ENCODE results near the gene RIBC2. TPM values are rescaled to one million over a fixed set of nuclear protein-coding genes. Genes with fewer than 3 reads are reported as not detected.
"Not testable (repeated sequence)": the region's sequence is repeated elsewhere in the genome, so short reads cannot be mapped to it uniquely, and the experiment has no call there.

Gene RIBC2
- total RNA-seq, 2 donors from 2014 or later, result 0.84 to 1.2 TPM

- DNase-seq, result no peak
- no peak for ATAC-seq
- intact Hi-C loops (cut with DNase I, micrococcal nuclease), result no loop called here
Observed at GRCh38 chr22:45422237-45422983, 8.9 kb downstream of the RIBC2 start.

DNA sequence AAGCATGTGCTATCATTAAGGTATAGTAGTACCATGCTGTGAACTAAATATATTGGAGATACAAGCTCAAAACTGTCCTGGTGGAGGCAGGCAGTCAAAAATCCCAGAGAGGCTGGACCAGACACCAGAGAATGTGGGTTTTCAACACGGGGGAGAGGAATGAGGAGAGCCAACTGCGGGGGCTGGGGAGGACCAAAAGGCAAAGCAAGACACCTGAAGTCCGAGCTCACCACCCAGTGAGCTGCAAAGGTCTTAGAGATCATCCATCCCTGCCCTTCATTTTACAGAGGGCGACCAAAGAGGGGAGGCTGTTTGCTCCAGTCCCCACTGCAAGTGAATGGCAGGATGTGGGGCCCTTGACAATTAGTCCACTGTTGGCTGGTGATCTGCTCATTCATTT, 10.0 kb downstream of the RIBC2 start:
- no peak for DNase-seq
- intact Hi-C loops (cut with DNase I, micrococcal nuclease), result no loop called here
- ATAC-seq, result no peak

DNA sequence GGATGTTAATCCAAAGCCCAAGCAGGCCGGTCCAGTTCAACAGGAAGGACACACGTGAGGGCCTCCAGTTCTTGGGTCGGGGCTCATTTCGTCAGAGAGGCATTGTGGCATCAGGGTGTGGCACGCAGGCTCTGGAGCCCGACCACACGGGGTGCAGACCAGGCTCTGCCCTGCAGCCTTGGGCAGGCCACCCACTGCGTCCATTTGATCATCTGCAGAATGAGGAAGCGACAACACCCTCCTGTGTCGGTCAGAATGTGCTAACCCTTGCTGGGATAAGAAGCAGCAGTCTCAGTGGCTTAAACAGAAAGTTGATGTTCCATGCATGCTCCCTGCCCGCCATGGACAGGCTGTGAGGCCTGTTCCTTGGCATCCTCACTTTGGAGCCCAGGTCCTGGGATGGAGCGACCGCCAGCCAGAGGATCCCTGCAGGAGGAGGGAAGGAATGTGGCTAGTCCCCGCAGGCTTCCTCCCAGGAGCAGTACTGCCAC, 10.8 kb downstream of the RIBC2 start:
- no peak for ATAC-seq
- DNase-seq, result no peak
- intact Hi-C loops (cut with DNase I, micrococcal nuclease), result no loop called here

- ATAC-seq (no peak), DNase-seq (no peak)
- intact Hi-C loops (cut with DNase I, micrococcal nuclease), result no loop called here
Observed at GRCh38 chr22:45425101-45425500, 11.6 kb downstream of the RIBC2 start.

DNA sequence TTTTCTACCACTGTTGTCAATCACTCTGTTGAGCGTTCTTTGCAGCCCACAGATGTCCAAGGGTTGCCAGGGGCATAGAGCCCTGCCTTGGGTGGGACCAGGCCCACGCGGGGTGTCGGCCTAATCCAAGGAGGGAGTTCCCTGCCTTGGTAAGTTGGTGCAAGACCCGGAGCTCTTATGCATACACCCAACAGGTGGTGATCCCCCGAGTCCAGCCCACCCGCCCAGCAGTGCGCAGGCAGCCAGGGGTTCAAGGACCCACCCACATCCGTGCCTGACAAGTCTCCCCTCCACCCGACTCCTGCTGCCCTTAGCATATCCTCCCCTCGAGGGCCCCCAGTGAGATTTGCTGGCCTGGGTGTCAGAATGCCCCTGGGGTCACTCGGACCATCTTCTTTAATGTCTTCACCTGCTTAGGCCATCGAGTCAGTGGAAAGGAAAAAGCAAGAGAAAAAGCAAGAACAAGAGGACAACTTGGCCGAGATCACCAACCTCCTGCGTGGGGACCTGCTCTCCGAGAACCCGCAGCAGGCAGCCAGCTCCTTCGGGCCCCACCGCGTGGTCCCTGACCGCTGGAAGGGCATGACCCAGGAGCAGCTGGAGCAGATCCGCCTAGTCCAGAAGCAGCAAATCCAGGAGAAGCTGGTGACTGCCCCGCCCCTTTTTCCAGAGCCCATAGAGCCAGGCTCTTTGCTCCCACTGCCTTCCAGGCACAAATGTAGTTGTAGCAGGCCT, 12.2 kb downstream of the RIBC2 start:
- intact Hi-C loops (cut with DNase I, micrococcal nuclease), result no loop called here
- no peak for ATAC-seq

DNA sequence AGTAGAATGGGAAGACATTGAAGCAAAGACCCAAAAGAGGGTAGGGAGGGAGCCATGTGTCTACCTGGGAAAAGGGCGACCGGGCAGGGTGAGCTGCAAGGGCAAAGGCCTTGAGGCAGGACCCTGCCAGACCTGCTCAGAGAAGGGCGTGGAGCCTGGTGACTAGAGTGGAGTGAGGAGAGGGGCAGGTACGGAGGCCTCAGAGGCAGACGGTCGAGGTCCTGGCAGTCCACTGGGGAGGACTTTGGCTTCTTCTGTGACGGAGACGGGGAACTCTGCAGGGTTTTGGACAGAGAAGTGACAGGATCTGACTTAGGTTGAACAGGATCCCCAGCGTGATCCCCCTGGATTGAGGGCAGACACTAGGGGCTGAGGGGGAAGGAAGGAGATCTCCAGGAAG, 12.9 kb downstream of the RIBC2 start:
- no peak for DNase-seq
- ATAC-seq, result no peak
- intact Hi-C loops (cut with DNase I, micrococcal nuclease), result no loop called here

More for the DNA sequence above, 12.2 kb downstream of the RIBC2 start:
- no peak for DNase-seq

DNA sequence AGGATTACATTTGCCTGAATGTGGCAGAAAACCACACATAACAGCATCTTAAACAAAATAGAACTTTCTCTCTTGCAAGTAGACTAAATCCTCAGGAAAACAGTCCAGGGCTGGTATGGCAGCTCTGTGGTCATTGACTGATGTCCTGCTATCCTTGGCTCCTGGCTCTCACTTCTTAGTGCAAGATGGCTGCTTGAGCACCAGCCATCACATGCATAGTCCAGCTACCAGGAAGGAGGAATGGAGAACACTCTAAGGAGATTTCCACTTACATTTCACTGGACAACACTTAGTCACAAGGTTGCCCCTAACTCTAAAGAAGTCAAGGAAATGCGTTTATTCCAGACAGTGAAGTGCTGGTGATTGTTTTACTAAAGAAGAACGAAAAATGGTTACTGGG, 13.6 kb downstream of the RIBC2 start:
- ATAC-seq (no peak), DNase-seq (no peak)
- intact Hi-C loops (cut with DNase I, micrococcal nuclease), result no loop called here

DNA sequence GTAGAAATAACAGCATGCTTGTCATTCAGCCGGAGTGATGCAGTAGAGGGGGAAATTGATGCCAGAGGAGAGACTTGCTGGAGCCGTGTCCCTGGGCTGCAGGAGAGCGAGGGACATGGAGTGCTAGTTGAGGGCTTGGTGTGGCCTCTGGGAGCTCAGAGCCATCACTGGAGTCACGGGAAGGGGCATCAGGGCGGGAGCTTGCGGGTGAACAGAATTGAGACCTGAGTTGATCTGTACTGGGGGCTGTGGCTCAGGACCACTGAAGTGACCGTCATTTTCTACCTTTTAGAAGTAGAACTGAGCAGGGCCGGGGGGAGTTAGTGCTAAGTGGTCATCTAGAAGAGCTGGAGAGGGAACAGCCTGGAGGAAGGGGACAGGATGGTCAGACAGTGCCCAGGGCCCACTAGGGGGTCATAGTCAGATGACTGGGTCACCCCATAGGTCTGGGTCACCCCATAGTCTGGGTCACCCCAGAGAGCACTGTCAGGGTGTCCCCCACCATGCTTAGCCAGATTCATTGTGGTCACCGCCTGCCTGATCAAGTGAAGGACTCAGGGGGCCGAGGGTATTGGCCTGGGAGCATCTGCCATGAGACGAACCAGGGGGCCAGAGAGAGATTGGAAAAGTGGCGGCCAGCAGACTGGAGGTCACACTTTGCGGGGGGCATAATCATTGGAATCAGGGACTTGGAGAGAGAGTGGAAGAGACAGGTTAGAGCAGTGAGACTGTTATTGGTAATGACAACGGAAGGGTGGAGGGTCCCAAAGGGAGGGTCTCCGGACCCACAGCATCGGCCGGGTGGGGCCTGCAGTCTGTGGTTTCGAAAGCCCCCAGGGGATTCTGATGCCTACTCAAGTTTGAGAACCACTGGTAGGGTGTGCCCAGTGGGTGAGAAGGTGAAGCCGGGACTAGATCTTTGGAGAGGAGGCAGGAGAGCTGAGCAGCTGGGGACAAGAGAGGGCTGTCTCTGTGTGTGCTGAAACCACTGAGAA, 15.2 kb downstream of the RIBC2 start:
- intact Hi-C loops (cut with DNase I, micrococcal nuclease), result no loop called here
- DNase-seq (no peak), ATAC-seq (no peak)

DNA sequence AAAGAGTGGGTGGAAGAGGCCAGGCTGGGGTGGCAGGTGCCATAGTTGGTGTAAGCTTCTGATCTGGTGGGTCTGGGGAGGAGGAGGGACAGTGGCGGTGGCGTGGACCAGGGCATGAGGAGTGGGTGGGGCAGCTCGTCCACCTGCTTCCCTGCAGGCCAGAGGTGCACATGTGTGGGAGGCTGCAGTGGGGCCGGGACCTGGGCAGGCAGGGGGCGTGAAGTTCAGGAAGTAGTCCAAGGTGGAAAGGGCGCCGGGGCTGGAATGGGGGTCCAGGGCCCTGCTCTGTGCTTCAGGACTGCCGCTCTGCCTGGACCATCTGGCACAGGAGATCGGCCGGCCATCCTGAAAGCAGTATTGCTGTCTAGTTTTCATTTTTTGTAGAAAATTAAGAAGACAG, 15.9 kb downstream of the RIBC2 start:
- no peak for DNase-seq
- no peak for ATAC-seq
- intact Hi-C loops (cut with DNase I, micrococcal nuclease), result no loop called here

GRCh38 chr22:45429981-45430775, 16.7 kb downstream of the RIBC2 start:
- no peak for ATAC-seq
- intact Hi-C loops (cut with DNase I, micrococcal nuclease), result no loop called here
- no peak for DNase-seq

- intact Hi-C loops (cut with DNase I, micrococcal nuclease), result no loop called here
- no peak for DNase-seq
Observed at GRCh38 chr22:45430871-45431270, 17.4 kb downstream of the RIBC2 start.

DNA sequence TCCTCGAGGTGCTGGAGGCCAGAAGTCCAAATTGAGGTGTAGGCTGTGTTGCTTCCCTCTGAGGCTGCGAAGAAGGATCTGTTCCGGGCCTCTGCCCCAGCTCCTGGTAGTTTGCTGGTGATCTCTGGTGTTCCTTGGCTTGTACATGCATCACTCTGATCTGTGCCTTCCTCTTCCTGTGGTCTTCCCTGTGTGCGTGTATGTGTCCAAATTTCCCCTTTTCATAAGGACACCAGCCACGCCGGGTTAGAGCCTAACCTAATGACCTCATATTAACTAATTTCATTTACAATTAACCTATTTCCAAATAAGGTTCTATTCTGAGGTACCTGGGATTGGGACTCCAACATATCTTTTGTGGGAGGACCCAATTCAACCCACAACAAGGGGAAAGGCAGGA, 21.5 kb downstream of the RIBC2 start:
- no peak for DNase-seq
- intact Hi-C loops (cut with DNase I, micrococcal nuclease), result loop anchor here (5.0 kb wide), 1 partner anchor 168 kb away; no protein-coding TSS in a partner anchor
- no peak for ATAC-seq

More at GRCh38 chr22:45430871-45431270, 17.4 kb downstream of the RIBC2 start:
- no peak for ATAC-seq

GRCh38 chr22:45435544-45436139, 22.1 kb downstream of the RIBC2 start:
- intact Hi-C loops (cut with DNase I, micrococcal nuclease), result loop anchor here (5.0 kb wide), 1 partner anchor 168 kb away; no protein-coding TSS in a partner anchor
- ATAC-seq, result peak; percentile 99
- peak; percentile 84 to 91 for DNase-seq

GRCh38 chr22:45436871-45437517, 23.5 kb downstream of the RIBC2 start:
- intact Hi-C loops (cut with DNase I, micrococcal nuclease), result loop anchor here (5.0 kb wide), 1 partner anchor 170 kb away; no protein-coding TSS in a partner anchor
- not testable (repeated sequence) for ATAC-seq, DNase-seq

DNA sequence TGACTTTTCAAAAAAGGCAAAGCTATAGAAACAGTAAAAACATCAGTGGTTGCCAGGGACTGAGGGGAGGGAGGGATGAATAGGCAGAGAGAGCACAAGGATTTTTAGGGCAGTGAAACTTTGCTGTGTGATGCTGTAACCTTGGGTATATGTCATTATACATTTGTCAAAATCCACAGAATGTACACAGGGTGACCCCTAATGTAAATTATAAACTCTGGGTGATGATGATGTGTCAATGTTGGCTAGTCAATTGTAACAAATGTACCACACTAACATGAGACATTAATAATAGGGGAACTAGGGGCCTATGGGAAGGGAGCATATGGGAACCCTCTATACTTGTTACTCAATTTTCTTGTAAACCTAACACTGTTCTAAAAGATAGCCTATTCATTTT, 24.8 kb downstream of the RIBC2 start:
- DNase-seq (no peak), ATAC-seq (no peak)
- intact Hi-C loops (cut with DNase I, micrococcal nuclease), result loop anchor here (5.0 kb wide), 1 partner anchor 171 kb away; no protein-coding TSS in a partner anchor

DNA sequence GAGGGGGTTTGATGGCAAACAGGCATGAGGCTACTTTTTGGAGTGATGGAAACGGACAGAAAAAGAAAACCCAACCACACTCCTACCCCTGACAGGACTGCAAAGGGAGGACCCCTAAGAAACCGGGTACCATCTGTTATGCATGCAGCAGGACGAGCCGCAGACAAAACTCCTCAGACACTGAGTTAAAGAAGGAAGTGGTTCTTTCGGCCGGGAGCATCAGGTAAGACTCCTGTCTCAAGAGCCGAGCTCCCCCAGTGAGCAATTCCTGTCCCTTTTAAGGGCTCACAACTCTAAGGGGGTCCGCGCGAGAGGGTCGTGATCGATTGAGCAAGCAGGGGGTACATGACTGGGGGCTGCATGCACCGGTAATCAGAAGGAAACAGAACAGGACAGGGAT, 27.2 kb downstream of the RIBC2 start:
- intact Hi-C loops (cut with DNase I, micrococcal nuclease), result loop anchor here (2.0 to 10.0 kb wide), 3 partner anchors 74 to 114 kb away; no protein-coding TSS in a partner anchor
- DNase-seq, ATAC-seq: not testable (repeated sequence)

GRCh38 chr22:45441138-45441537, 27.6 kb downstream of the RIBC2 start:
- peak in 1 of 2 donors; percentile 58 for DNase-seq
- peak; percentile 83 for ATAC-seq
- intact Hi-C loops (cut with DNase I, micrococcal nuclease), result loop anchor here (2.0 to 10.0 kb wide), 3 partner anchors 74 to 114 kb away; no protein-coding TSS in a partner anchor
